ENCODE measurements around the gene PUS3.

The PUS3 gene

DNA sequence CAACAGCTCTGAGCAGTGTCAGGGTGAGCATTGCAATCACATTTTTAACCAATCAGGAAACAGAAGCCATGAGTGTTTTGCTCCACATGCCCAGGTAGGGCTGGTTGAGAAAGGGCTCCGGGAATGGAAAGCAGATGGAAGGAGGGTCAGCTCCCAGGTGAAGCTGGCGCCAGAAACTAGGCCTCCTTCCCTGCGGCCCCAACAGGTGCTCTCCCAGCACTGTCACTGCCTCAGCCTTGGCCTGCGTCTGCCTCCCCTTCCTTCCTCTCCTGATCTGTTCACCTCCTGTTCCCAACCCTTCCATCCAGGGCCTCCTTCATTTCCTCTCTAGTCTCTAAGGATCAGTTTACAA lies 38.2 kb upstream of the PUS3 start:
- DNase-seq (ENCODE audit: low read depth in 2 of 2): no peak

- no peak for DNase-seq (ENCODE audit: low read depth in 2 of 2)
Observed at GRCh38 chr11:125940145-125940544, 37.1 kb upstream of the PUS3 start.

DNA sequence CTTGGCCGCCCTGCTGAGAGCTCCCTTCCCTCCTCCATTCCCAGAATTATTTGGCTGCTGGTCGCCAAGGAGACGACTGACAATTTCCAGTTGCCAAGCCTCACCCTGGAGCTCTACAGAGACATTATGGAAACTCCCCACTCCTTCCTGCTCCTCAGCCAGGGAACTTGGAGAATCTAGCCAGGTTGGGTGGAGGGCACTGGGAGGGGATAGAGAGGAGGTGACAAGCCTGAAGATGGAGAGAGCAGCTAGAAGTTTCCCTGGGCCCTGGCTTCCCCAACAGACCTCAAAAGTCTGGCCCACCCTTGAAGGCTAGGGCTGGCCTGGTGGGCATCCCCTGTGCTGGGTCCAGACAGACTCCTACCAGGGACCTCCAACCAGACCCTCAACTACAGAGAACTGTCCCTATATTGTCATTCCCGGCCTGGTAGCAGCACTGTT lies 36.1 kb upstream of the PUS3 start:
- DNase-seq (ENCODE audit: low read depth in 2 of 2): no peak

GRCh38 chr11:125938418-125938817 lies 35.4 kb upstream of the PUS3 start:
- no peak for DNase-seq (ENCODE audit: low read depth in 2 of 2)

DNA sequence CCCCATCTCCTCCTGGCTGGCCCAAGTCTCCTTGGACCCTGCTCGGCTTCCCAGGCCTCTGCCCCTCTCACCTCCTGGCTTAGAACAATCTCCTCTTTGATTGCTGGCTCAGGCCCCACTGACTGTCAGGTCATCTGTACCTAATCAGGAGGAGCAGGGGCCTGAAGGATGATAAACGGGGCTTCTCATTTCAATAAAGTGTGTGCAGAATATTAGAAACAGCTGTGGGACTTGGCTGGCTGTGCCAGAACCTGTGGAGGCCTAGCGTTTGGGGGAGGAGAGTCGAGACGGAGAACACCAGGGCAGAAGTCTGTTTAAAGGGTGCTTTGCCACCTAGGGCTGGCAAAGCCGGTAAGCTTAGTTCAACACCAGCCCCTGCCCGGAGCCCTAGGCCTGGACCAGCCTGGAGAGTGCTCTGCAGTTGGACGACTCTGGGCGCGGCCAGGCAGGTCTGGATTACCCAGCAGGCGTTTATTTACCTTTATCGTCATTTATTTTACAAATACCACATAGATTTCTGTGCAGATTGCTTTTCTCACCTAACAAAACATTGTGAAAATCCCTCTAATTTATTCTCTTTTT lies 32.7 kb upstream of the PUS3 start:
- peak; percentile 51 to 60 for DNase-seq (ENCODE audit: low read depth in 2 of 2)

GRCh38 chr11:125935056-125935455 lies 32.0 kb upstream of the PUS3 start:
- no peak for DNase-seq (ENCODE audit: low read depth in 2 of 2)

GRCh38 chr11:125934473-125934872 lies 31.5 kb upstream of the PUS3 start:
- DNase-seq (ENCODE audit: low read depth in 2 of 2): no peak

DNA sequence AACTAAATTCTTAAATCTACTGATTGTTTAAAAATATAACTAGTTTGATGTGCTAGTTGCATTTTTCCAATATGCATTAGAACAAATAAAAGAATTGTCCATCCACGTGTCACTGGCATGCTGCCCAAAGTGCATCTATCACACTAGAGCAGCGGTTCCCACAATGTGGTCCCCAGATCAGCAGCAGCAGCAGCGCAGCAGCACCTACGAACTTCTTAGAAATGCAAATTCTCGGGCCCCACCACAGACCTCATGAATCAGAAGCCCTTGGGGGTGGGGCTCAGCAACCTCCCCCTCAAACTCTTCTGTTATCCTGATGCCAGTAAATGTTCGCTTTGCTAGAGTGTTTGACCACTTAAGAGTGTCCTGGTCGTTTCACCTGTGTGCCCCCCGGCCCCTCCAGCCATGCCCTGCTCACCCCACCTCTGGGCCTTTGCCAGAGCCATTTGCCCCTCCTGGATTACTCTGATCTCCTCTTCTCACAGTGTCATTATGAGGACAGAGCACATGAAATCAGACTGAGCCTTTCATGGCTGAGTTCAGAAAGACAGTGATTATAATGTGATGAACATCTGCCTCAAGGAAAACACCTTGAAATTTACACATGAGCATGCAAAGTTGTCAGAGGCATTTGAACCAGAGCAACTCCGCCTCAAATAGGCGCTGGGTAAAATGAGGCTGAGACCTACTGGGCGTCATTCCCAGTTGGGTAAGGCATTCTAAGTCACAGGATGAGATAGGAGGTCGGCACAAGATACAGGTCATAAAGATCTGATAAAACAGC lies 30.2 kb upstream of the PUS3 start:
- no peak for DNase-seq (ENCODE audit: low read depth in 2 of 2)

- no peak for DNase-seq (ENCODE audit: low read depth in 2 of 2)
Observed at GRCh38 chr11:125932301-125932700, 29.3 kb upstream of the PUS3 start.

DNA sequence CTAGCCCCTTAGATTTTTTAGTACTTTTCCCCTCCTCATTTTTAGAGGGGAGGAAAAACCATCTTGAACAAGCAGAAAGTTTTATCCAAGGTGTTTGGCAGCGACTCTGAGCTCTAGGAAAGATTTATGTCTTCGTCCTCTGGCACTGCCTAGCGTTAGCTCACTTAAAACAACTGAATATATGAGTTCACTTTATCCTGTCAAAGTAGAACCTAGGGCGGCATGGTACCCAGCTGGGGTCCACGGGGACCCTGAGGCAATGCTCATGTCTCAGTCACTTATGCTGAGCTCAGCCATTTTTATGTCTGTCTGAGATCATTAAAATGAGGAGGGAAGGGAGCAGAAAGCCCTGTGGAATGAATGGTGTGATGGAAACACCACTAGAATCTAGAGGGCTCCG lies 28.7 kb upstream of the PUS3 start:
- no peak for DNase-seq (ENCODE audit: low read depth in 2 of 2)

- DNase-seq (ENCODE audit: low read depth in 2 of 2): no peak
Observed at GRCh38 chr11:125931116-125931515, 28.1 kb upstream of the PUS3 start.

- no peak for DNase-seq (ENCODE audit: low read depth in 2 of 2)
Observed at GRCh38 chr11:125930076-125930450, 27.1 kb upstream of the PUS3 start.

GRCh38 chr11:125929445-125930075 lies 26.6 kb upstream of the PUS3 start:
- no peak for DNase-seq (ENCODE audit: low read depth in 2 of 2)

- no peak for DNase-seq (ENCODE audit: low read depth in 2 of 2)
Observed at GRCh38 chr11:125926682-125927081, 23.7 kb upstream of the PUS3 start.

DNA sequence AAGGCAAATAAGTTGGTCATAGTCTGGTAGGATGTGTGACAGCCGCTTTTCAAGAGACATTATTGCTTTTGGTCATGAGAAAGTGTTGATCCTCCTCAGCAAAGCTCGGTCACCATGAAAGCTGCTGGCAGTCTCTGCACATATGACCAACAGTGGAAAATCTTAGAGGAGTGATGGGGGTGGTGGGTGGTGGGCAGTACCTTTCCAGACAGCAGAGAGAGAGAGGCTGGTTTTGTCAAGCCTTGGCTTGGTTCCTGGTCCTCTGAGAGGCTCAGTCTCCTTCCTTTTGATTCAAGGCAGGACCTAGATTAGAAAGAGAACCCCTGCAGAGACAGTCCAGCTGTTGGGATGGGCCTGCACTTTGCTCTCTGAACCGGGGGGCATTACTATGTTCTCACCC lies 22.8 kb upstream of the PUS3 start:
- DNase-seq (ENCODE audit: low read depth in 2 of 2): no peak

- no peak for DNase-seq (ENCODE audit: low read depth in 2 of 2)
Observed at GRCh38 chr11:125925247-125925740, 22.3 kb upstream of the PUS3 start.

GRCh38 chr11:125924384-125925007 lies 21.5 kb upstream of the PUS3 start:
- no peak for DNase-seq (ENCODE audit: low read depth in 2 of 2)

- no peak for DNase-seq (ENCODE audit: low read depth in 2 of 2)
Observed at GRCh38 chr11:125923633-125924032, 20.6 kb upstream of the PUS3 start.

GRCh38 chr11:125923012-125923579 lies 20.1 kb upstream of the PUS3 start:
- peak; percentile 19 to 24 for DNase-seq (ENCODE audit: low read depth in 2 of 2)

DNA sequence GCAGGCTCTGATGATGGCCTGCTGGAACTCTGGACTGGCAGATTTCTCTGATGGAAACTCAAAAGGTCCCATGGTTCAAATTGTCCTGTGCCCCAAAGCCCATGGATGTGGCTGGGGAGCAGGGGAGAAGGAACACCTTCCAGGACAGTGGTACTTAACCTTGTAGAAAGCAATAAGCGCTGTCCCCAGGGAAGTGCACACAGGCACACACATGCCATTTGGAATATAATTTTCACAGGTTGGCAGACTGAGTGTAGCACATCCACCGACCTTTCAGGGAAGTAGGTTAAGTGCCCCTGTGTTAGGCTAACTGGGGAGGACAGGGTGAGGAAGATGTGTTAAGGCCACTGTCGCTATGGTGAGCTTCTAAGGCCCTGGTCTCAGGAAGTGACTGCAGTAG lies 19.1 kb upstream of the PUS3 start:
- DNase-seq (ENCODE audit: low read depth in 2 of 2): no peak

DNA sequence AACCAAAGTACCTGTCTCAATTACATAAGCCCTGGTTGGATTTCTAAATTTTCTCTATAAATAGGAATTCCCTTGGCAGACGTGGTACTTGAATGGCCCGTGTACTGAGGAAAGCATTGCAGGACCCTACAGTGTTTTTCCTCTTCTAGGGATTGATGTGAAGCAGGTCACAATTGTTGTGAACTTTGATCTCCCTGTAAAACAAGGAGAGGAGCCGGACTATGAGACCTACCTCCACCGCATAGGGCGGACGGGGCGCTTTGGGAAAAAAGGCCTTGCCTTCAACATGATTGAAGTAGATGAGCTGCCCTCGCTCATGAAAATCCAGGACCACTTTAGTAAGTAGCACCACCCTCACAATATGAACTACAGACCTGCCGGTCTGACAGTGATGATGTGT lies 18.0 kb upstream of the PUS3 start:
- DNase-seq (ENCODE audit: low read depth in 2 of 2): no peak

GRCh38 chr11:125918140-125918840 lies 15.3 kb upstream of the PUS3 start:
- DNase-seq (ENCODE audit: low read depth in 2 of 2): no peak

Data from fibroblast of skin of left biceps (primary cell).